Measurements from ENCODE around the gene ARSB. TPM values are rescaled to one million over a fixed set of nuclear protein-coding genes. Genes with fewer than 3 reads are reported as not detected.
"Not testable (repeated sequence)": the region's sequence is repeated elsewhere in the genome, so short reads cannot be mapped to it uniquely, and the experiment has no call there.

ARSB gene
- total and polyA plus RNA-seq, 9 of the 15 experiments (the other 6 are each of a cell fraction or from before 2014, with no cell fraction given), result 0.52 to 4.6 (median 2.4) TPM

GRCh38 chr5:78983194-78983593 is 1.9 kb downstream of the ARSB start:
- H3K27me3 ChIP-seq (ENCODE audit: control insufficient read depth in 2 of 2, insufficient read depth in 2 of 2, low read length in 2 of 2); intact Hi-C loops (cut with micrococcal nuclease); H3K36me3 ChIP-seq (ENCODE audit: control insufficient read depth, insufficient read depth, low read length); ATAC-seq; FAIRE-seq; H3K9me1 ChIP-seq (ENCODE audit: control insufficient read depth, insufficient read depth, low read length); CTCF ChIA-PET (ENCODE audit: low intra/inter-chr PET ratio); H3K4me3 ChIP-seq; H4K20me1 ChIP-seq (replicated peaks; ENCODE audit: control insufficient read depth, insufficient read depth, low read length); H3K9me3 ChIP-seq (replicated peaks; ENCODE audit: control insufficient read depth, insufficient read depth, low read depth, low read length); H3K79me2 ChIP-seq (ENCODE audit: control insufficient read depth, insufficient read depth, low read length); H3K4me2 ChIP-seq (ENCODE audit: insufficient read depth, low read length); DNase-seq (ENCODE audit: extremely low read depth in 1 of 4, low spot score in 3 of 4); BruUV-seq (replicated peaks); in situ Hi-C loops (cut with MboI); H3K27ac ChIP-seq (ENCODE audit: extremely low read depth, low read depth, low read length): not testable (repeated sequence)
- Histone ChIP-seq H3K9ac (ENCODE audit: insufficient read depth in 1 of 2, low read depth in 2 of 2, low read length in 2 of 2) (peak overlapping the region in 1 of 2 experiments; percentile 68; a peak in 1 of 4 replicates), H3K4me1 (replicated peaks in 1 of 2; ENCODE audit: control insufficient read depth in 2 of 2, insufficient read depth in 2 of 2, low read length in 2 of 2) (peaks cover 16% of the 10 kb centered on the region in 2 experiments), H2AFZ (ENCODE audit: low read depth, low read length) (peak overlapping the region; percentile 91)
- POLR2A ChIA-PET, result interaction anchor here (0.6 to 2.1 kb wide), 2 partner anchors 9 to 180 kb away, joined by 3 to 12 read pairs; no protein-coding TSS in a partner anchor
- 72% methylated on average over 8 of the region's 9 CpGs for WGBS (ENCODE audit: insufficient coverage, low coverage, missing lambda C conversion rate)

- no peaks in the 10 kb centered on the region for H3K9me1 ChIP-seq (ENCODE audit: control insufficient read depth, insufficient read depth, low read length)
- no peak overlapping the region for H2AFZ ChIP-seq (ENCODE audit: low read depth, low read length)
- no peaks in the 10 kb centered on the region for H4K20me1 ChIP-seq (replicated peaks; ENCODE audit: control insufficient read depth, insufficient read depth, low read length)
- ATAC-seq, result no peak
- H3K27me3 ChIP-seq (ENCODE audit: control insufficient read depth in 2 of 2, insufficient read depth in 2 of 2, low read length in 2 of 2), result 0 out of 5 replicates have a peak, but pooled peaks cover 0 to 2% of the 10 kb centered on the region in 2 experiments
- BruUV-seq (replicated peaks), result no TSS peak
- POLR2A ChIA-PET, result no interaction called here
- H3K9ac ChIP-seq (ENCODE audit: insufficient read depth in 1 of 2, low read depth in 2 of 2, low read length in 2 of 2), result no peak overlapping the region
- peaks cover 7 to 10% of the 10 kb centered on the region in 2 experiments; a peak in 3 of 5 replicates for H3K4me1 ChIP-seq (replicated peaks in 1 of 2; ENCODE audit: control insufficient read depth in 2 of 2, insufficient read depth in 2 of 2, low read length in 2 of 2)
- no peaks in the 10 kb centered on the region; the same call in 2 of the 3 replicates for H3K79me2 ChIP-seq (ENCODE audit: control insufficient read depth, insufficient read depth, low read length)
- H3K4me2 ChIP-seq (ENCODE audit: insufficient read depth, low read length), result no peak overlapping the region
- CTCF ChIA-PET (ENCODE audit: low intra/inter-chr PET ratio), result no interaction called here
- no peaks in the 10 kb centered on the region for H3K9me3 ChIP-seq (replicated peaks; ENCODE audit: control insufficient read depth, insufficient read depth, low read depth, low read length)
- DNase-seq (ENCODE audit: extremely low read depth in 1 of 4, low spot score in 3 of 4), result no peak
- no peak overlapping the region for H3K4me3 ChIP-seq
- FAIRE-seq, result no peak
- H3K27ac ChIP-seq (ENCODE audit: extremely low read depth, low read depth, low read length), result no peak overlapping the region
- intact Hi-C loops (cut with micrococcal nuclease) (no loop called here), in situ Hi-C loops (cut with MboI) (no loop called here)
- H3K36me3 ChIP-seq (ENCODE audit: control insufficient read depth, insufficient read depth, low read length), result no peaks in the 10 kb centered on the region
- TF ChIP-seq HMGXB4 (CRISPR knock-in tag; IDR thresholded peaks at IDR 0.05) (no peak), ARID3A (IDR thresholded peaks at IDR 0.05; ENCODE audit: borderline replicate concordance, low read depth, low read length) (no peak), ZNF518B (CRISPR knock-in tag; IDR thresholded peaks at IDR 0.05) (no peak), ZNF124 (CRISPR knock-in tag; IDR thresholded peaks at IDR 0.05) (no peak), ESRRA (IDR thresholded peaks at IDR 0.05; ENCODE audit: borderline replicate concordance, low read depth) (no peak), NCOA2 (IDR thresholded peaks at IDR 0.05; ENCODE audit: partially characterized antibody in 2 of 2) (no peak), RHOXF2B (CRISPR knock-in tag; conservative IDR thresholded peaks at IDR 0.05) (no peak), SRSF9 (IDR thresholded peaks at IDR 0.05; ENCODE audit: borderline replicate concordance, low read depth, low read length) (no peak), ZNF444 (CRISPR knock-in tag; IDR thresholded peaks at IDR 0.05) (no peak)
These were observed 5.2 kb downstream of the ARSB start for GRCh38 chr5:78979909-78980308.

All from K562 (cell line).